ENCODE results near the gene HOXA2. TPM values are rescaled to one million over a fixed set of nuclear protein-coding genes. Genes with fewer than 3 reads are reported as not detected.

Gene HOXA2
- total and polyA plus RNA-seq, 2 of the 13 experiments (the other 11 are each of a cell fraction or from before 2014, with no cell fraction given) = 0.22 to 0.29 TPM

DNA sequence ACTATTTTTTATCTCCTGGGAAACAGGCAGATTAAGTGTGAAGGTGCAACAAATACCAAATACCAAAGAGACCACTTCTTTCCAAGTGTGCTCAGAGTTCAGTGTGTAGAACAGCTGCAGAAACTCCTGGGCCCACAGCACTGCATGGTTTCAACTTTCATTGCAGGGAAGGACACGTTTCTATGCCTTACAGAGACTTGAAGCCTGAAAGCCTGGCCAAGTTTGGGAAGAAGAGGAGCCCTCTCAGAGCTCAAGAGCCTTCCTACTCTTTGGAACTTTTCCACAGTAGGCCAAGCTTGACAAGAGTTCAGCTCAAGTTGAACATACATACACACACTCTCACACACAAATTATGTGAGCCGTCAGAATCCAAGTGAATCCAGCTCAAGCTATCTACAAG is 25.6 kb upstream of the HOXA2 start (continued):
- TF ChIP-seq, protein P1, sequence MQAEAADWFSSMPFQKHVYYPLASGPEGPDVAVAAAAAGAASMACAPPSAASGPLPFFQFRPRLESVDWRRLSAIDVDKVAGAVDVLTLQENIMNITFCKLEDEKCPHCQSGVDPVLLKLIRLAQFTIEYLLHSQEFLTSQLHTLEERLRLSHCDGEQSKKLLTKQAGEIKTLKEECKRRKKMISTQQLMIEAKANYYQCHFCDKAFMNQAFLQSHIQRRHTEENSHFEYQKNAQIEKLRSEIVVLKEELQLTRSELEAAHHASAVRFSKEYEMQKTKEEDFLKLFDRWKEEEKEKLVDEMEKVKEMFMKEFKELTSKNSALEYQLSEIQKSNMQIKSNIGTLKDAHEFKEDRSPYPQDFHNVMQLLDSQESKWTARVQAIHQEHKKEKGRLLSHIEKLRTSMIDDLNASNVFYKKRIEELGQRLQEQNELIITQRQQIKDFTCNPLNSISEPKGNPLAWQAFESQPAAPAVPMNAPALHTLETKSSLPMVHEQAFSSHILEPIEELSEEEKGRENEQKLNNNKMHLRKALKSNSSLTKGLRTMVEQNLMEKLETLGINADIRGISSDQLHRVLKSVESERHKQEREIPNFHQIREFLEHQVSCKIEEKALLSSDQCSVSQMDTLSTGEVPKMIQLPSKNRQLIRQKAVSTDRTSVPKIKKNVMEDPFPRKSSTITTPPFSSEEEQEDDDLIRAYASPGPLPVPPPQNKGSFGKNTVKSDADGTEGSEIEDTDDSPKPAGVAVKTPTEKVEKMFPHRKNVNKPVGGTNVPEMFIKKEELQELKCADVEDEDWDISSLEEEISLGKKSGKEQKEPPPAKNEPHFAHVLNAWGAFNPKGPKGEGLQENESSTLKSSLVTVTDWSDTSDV (CRISPR knock-in tag; IDR thresholded peaks at IDR 0.05) = no peak
- TF ChIP-seq AKAP8 (CRISPR knock-in tag; IDR thresholded peaks at IDR 0.05) (no peak), NFE2L2 (IDR thresholded peaks at IDR 0.05; ENCODE audit: low read length) (no peak), HIVEP1 (CRISPR knock-in tag; IDR thresholded peaks at IDR 0.05) (no peak)
- TF ChIP-seq, protein P2, sequence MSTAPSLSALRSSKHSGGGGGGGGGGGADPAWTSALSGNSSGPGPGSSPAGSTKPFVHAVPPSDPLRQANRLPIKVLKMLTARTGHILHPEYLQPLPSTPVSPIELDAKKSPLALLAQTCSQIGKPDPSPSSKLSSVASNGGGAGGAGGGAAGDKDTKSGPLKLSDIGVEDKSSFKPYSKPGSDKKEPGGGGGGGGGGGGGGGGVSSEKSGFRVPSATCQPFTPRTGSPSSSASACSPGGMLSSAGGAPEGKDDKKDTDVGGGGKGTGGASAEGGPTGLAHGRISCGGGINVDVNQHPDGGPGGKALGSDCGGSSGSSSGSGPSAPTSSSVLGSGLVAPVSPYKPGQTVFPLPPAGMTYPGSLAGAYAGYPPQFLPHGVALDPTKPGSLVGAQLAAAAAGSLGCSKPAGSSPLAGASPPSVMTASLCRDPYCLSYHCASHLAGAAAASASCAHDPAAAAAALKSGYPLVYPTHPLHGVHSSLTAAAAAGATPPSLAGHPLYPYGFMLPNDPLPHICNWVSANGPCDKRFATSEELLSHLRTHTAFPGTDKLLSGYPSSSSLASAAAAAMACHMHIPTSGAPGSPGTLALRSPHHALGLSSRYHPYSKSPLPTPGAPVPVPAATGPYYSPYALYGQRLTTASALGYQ (CRISPR knock-in tag; IDR thresholded peaks at IDR 0.05) = no peak

DNA sequence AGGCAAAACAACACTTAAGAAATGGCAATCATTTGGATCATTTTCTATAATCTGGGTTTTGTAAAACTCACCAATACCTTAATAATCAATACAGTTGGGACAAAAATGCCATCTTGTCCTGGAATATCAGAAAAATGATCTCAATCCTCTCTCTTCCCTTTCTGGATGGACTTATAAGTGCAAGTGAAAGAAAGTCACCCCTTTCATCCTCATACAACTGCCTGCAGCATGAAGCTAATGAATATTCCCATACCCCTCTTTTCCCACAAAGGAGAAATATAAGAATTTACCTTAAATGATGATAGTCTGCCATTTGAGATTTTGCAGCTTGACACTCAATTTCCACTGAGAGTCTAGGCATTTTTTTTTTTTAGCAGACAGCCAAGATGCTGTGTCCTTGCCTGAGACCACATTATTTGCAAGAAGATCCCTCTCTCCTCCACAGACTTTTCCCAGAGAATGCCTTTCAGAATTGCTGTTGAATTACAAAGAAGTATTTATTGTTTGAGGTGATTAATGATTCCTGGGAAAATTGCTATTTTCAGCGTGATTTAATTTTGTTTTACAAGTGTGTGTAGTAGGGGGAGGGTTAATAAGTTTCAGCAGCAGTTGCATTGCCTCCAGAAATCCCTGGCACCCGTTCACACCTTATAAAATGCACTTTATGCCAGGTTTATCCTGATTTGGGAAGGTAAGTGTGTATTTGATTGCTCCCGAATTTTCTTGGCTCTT is 24.3 kb upstream of the HOXA2 start:
- Histone ChIP-seq H2AFZ (ENCODE audit: low read length) (no peak overlapping the region), H3K79me2 (ENCODE audit: insufficient read depth, low read length) (peaks cover 17% of the 10 kb centered on the region), H3K9me3 (ENCODE audit: low read length) (no peaks in the 10 kb centered on the region), H3K36me3 (replicated peaks in 1 of 2; ENCODE audit: control insufficient read depth in 1 of 2, insufficient read depth in 2 of 2, low read length in 2 of 2) (peaks cover 0 to 8% of the 10 kb centered on the region in 2 experiments; a peak in 1 of 5 replicates), H3K4me1 (ENCODE audit: insufficient read depth, low read length) (peaks cover 76% of the 10 kb centered on the region), H3K27me3 (ENCODE audit: control insufficient read depth in 1 of 2, insufficient read depth in 2 of 2, low read length in 2 of 2) (no peaks in the 10 kb centered on the region; a peak in 1 of 5 replicates), H4K20me1 (ENCODE audit: insufficient read depth, low read length) (no peaks in the 10 kb centered on the region), H3K9ac (ENCODE audit: insufficient read depth, low read depth, low read length) (no peak overlapping the region), H3K4me2 (ENCODE audit: low read depth, low read length) (no peak overlapping the region), H3K27ac (ENCODE audit: extremely low read length, insufficient read depth, low read length) (no peak overlapping the region), H3K4me3 (replicated peaks in 1 of 3; ENCODE audit: insufficient read depth in 1 of 3, low read depth in 2 of 3, low read length in 3 of 3) (no peak overlapping the region)
- intact Hi-C loops (cut with micrococcal nuclease; ENCODE audit: unreplicated experiment) (no loop called here), in situ Hi-C loops (cut with HindIII; ENCODE audit: extremely low pct_ligation_motif_present, low pct_unique_long_range_greater_than_20kb) (no loop called here)
- no peak for FAIRE-seq
- no peak for ATAC-seq
- no TSS peak for BruUV-seq (replicated peaks)
- 85% methylated on average over 3 of the region's 3 CpGs for WGBS (ENCODE audit: low lambda C conversion rate)
- DNase-seq (ENCODE audit: low spot score) = no peak
- ChIA-PET POLR2A (no interaction called here), CTCF (ENCODE audit: low intra/inter-chr PET ratio, low total read pairs) (no interaction called here)
- TF ChIP-seq ZNF557 (CRISPR knock-in tag; IDR thresholded peaks at IDR 0.05) (no peak), KDM6A (CRISPR knock-in tag; IDR thresholded peaks at IDR 0.05; ENCODE audit: low read depth) (no peak), ADNP (CRISPR knock-in tag; IDR thresholded peaks at IDR 0.05) (no peak), SOX13 (IDR thresholded peaks at IDR 0.05) (no peak), SOX13 (CRISPR knock-in tag; conservative IDR thresholded peaks at IDR 0.05 in 1 of 2, IDR thresholded peaks at IDR 0.05 in 1 of 2) (no peak), NFIC (IDR thresholded peaks at IDR 0.05; ENCODE audit: low read length) (no peak), KLF9 (CRISPR knock-in tag; IDR thresholded peaks at IDR 0.05; ENCODE audit: low read depth) (no peak), GTF2F1 (IDR thresholded peaks at IDR 0.05; ENCODE audit: low read length) (no peak), TBL1XR1 (IDR thresholded peaks at IDR 0.05; ENCODE audit: borderline replicate concordance, low read length, partially characterized antibody) (no peak), ZNF10 (CRISPR knock-in tag; IDR thresholded peaks at IDR 0.05; ENCODE audit: borderline replicate concordance, low read depth) (no peak), GABPB1 (CRISPR knock-in tag; IDR thresholded peaks at IDR 0.05) (no peak), NONO (IDR thresholded peaks at IDR 0.05) (no peak), NONO (CRISPR knock-in tag; conservative IDR thresholded peaks at IDR 0.05) (no peak)
- TF ChIP-seq, protein P3, sequence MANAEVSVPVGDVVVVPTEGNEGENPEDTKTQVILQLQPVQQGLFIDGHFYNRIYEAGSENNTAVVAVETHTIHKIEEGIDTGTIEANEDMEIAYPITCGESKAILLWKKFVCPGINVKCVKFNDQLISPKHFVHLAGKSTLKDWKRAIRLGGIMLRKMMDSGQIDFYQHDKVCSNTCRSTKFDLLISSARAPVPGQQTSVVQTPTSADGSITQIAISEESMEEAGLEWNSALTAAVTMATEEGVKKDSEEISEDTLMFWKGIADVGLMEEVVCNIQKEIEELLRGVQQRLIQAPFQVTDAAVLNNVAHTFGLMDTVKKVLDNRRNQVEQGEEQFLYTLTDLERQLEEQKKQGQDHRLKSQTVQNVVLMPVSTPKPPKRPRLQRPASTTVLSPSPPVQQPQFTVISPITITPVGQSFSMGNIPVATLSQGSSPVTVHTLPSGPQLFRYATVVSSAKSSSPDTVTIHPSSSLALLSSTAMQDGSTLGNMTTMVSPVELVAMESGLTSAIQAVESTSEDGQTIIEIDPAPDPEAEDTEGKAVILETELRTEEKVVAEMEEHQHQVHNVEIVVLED (CRISPR knock-in tag; IDR thresholded peaks at IDR 0.05; ENCODE audit: borderline replicate concordance) = no peak

Measured in HepG2 (cell line).